Measurements from ENCODE around the gene CCL11.
A peak's percentile ranks its signal among the peaks of the same experiment; 100 is the strongest.

Gene CCL11

GRCh38 chr17:34265711-34266110 lies 19.8 kb upstream of the CCL11 start:
- no peak overlapping the region for H3K4me3 ChIP-seq (ENCODE audit: control insufficient read depth, low read depth, low read length)
- no peak for DNase-seq (ENCODE audit: low read depth)
- TF ChIP-seq, protein P1, sequence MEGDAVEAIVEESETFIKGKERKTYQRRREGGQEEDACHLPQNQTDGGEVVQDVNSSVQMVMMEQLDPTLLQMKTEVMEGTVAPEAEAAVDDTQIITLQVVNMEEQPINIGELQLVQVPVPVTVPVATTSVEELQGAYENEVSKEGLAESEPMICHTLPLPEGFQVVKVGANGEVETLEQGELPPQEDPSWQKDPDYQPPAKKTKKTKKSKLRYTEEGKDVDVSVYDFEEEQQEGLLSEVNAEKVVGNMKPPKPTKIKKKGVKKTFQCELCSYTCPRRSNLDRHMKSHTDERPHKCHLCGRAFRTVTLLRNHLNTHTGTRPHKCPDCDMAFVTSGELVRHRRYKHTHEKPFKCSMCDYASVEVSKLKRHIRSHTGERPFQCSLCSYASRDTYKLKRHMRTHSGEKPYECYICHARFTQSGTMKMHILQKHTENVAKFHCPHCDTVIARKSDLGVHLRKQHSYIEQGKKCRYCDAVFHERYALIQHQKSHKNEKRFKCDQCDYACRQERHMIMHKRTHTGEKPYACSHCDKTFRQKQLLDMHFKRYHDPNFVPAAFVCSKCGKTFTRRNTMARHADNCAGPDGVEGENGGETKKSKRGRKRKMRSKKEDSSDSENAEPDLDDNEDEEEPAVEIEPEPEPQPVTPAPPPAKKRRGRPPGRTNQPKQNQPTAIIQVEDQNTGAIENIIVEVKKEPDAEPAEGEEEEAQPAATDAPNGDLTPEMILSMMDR (conservative IDR thresholded peaks at IDR 0.05; ENCODE audit: control insufficient read depth, insufficient read depth, low read depth, low read length) = no peak

DNA sequence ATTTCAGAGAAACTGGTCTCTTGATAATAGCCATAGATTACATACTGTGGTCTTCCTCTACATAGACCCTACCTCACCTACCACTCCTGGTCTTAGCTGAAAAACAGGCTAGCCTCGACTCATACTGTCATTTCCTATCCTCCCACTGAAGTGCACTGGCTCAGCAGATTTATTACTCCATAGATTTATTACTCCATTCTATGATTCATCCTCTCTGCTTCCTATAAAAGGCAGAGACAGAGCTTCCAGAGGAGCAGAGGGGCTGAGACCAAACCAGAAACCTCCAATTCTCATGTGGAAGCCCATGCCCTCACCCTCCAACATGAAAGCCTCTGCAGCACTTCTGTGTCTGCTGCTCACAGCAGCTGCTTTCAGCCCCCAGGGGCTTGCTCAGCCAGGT lies 15.6 kb upstream of the CCL11 start, which contains the start of gene CCL7:
Gene CCL7, plus strand, starts transcription at position 253 of the 400 bp plus-strand sequence. Its CDS starts 70 bp downstream, at position 323.
- TF ChIP-seq, protein P1 (conservative IDR thresholded peaks at IDR 0.05; ENCODE audit: control insufficient read depth, insufficient read depth, low read depth, low read length) = no peak
- H3K4me3 ChIP-seq (ENCODE audit: control insufficient read depth, low read depth, low read length) = no peak within 1 kb of the TSS
- peak; percentile 72 for DNase-seq (ENCODE audit: low read depth)

DNA sequence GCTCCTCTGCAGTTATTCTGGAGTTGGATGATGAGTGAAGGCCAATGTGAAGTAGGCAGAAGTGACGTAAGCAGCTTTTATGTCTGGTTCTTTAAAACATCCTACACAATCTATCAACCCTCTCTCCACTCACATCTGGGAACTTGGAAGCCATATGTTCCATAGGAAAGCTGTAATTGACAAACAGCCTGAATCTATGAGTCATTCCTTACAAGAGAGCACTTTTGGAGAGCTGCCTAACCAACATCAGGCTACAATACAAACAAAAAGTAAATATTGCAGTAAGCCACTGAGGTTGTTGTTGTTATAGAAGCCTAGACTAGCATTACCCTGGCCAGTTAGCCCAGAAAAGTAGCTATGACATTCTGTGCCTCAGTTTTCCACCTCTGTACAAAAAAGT lies 9.7 kb upstream of the CCL11 start:
- TF ChIP-seq, protein P1 (conservative IDR thresholded peaks at IDR 0.05; ENCODE audit: control insufficient read depth, insufficient read depth, low read depth, low read length) = no peak
- no peak overlapping the region for H3K4me3 ChIP-seq (ENCODE audit: control insufficient read depth, low read depth, low read length)
- DNase-seq (ENCODE audit: low read depth) = peak; percentile 99

GRCh38 chr17:34276826-34277225 lies 8.7 kb upstream of the CCL11 start:
- no peak for DNase-seq (ENCODE audit: low read depth)
- TF ChIP-seq, protein P1 (conservative IDR thresholded peaks at IDR 0.05; ENCODE audit: control insufficient read depth, insufficient read depth, low read depth, low read length) = no peak
- no peak overlapping the region for H3K4me3 ChIP-seq (ENCODE audit: control insufficient read depth, low read depth, low read length)

- H3K4me3 ChIP-seq (ENCODE audit: control insufficient read depth, low read depth, low read length) = no peak overlapping the region
- TF ChIP-seq, protein P1 (conservative IDR thresholded peaks at IDR 0.05; ENCODE audit: control insufficient read depth, insufficient read depth, low read depth, low read length) = no peak
- DNase-seq (ENCODE audit: low read depth) = no peak
Observed at GRCh38 chr17:34283571-34283970, 2.0 kb upstream of the CCL11 start.

- TF ChIP-seq, protein P1 (conservative IDR thresholded peaks at IDR 0.05; ENCODE audit: control insufficient read depth, insufficient read depth, low read depth, low read length) = no peak
- H3K4me3 ChIP-seq (ENCODE audit: control insufficient read depth, low read depth, low read length) = no peak overlapping the region
- DNase-seq (ENCODE audit: low read depth) = no peak
Observed at GRCh38 chr17:34287875-34288274, 2.3 kb downstream of the CCL11 start.

GRCh38 chr17:34290586-34290985 lies 5.0 kb downstream of the CCL11 start:
- TF ChIP-seq, protein P1 (conservative IDR thresholded peaks at IDR 0.05; ENCODE audit: control insufficient read depth, insufficient read depth, low read depth, low read length) = no peak
- DNase-seq (ENCODE audit: low read depth) = no peak
- H3K4me3 ChIP-seq (ENCODE audit: control insufficient read depth, low read depth, low read length) = no peak overlapping the region
